ENCODE data around the gene FNIP1. TPM values are rescaled to one million over a fixed set of nuclear protein-coding genes. Genes with fewer than 3 reads are reported as not detected.

Gene FNIP1
- polyA plus RNA-seq, 1 donor from 2014 or later, result 18.1 TPM

- H3K4me3 ChIP-seq (ENCODE audit: low read length), result no peak overlapping the region
- H3K27me3 ChIP-seq (ENCODE audit: insufficient read depth, low read depth, low read length), result no peaks in the 10 kb centered on the region
- H3K79me2 ChIP-seq (replicated peaks; ENCODE audit: insufficient read depth, low read length), result no peaks in the 10 kb centered on the region
- no peaks in the 10 kb centered on the region for H3K9me3 ChIP-seq (ENCODE audit: low read length)
- no peaks in the 10 kb centered on the region for H3K9me2 ChIP-seq (ENCODE audit: insufficient read depth, low read length)
- no peaks in the 10 kb centered on the region for H3F3A ChIP-seq (ENCODE audit: insufficient read depth, low read length, poor library complexity, severe bottlenecking)
- no peak overlapping the region for H3K9ac ChIP-seq (ENCODE audit: low read length)
- TF ChIP-seq RAD21 (conservative IDR thresholded peaks at IDR 0.05) (no peak), EP300 (conservative IDR thresholded peaks at IDR 0.05; ENCODE audit: poor library complexity, severe bottlenecking) (no peak), TAF1 (IDR thresholded peaks at IDR 0.05; ENCODE audit: low read depth) (no peak), MXI1 (conservative IDR thresholded peaks at IDR 0.05; ENCODE audit: poor library complexity, severe bottlenecking) (no peak), EZH2 (IDR thresholded peaks at IDR 0.05; ENCODE audit: borderline replicate concordance, insufficient read depth, low read length, poor library complexity, severe bottlenecking) (no peak), REST (IDR thresholded peaks at IDR 0.05; ENCODE audit: borderline replicate concordance) (no peak), SMC3 (conservative IDR thresholded peaks at IDR 0.05; ENCODE audit: poor library complexity) (no peak), POLR2AphosphoS5 (IDR thresholded peaks at IDR 0.05) (no peak), CTCF (IDR thresholded peaks at IDR 0.05; ENCODE audit: poor library complexity, severe bottlenecking) (no peak)
- no peaks in the 10 kb centered on the region for H4K20me1 ChIP-seq (ENCODE audit: insufficient read depth)
- peaks cover 15% of the 10 kb centered on the region for H3K36me3 ChIP-seq (ENCODE audit: insufficient read depth, low read length)
- H3K4me2 ChIP-seq (ENCODE audit: low read length), result no peak overlapping the region
- H2AFZ ChIP-seq (ENCODE audit: low read depth, low read length), result no peak overlapping the region
- no peak overlapping the region for H3K27ac ChIP-seq (ENCODE audit: low read length)
Measured at GRCh38 chr5:131706281-131706680, 90.5 kb downstream of the FNIP1 start.

DNA sequence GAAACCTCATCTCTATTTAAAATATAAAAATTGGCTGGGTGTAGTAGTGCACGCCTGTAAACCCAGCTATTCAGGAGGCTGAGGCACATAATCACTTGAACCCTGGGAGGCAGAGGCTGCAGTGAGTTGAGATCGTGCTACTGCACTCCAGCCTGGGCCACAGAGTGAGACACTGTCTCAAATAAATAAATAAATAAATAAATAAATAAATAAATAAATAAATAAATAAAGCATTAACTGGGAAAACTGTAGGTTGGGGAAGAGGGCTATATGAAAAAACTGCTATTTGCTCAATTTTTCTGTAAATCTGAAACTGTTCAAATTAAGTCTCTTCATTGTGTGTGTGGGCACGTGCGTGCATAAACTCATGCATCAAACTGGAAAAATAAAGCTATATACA is 101.9 kb downstream of the FNIP1 start:
- H4K20me1 ChIP-seq (ENCODE audit: insufficient read depth), result no peaks in the 10 kb centered on the region
- no peaks in the 10 kb centered on the region for H3K79me2 ChIP-seq (replicated peaks; ENCODE audit: insufficient read depth, low read length)

More for the DNA sequence above, 101.9 kb downstream of the FNIP1 start:
- H3K27me3 ChIP-seq (ENCODE audit: insufficient read depth, low read depth, low read length), result no peaks in the 10 kb centered on the region
- no peak overlapping the region for H3K27ac ChIP-seq (ENCODE audit: low read length)
- H3K4me3 ChIP-seq (ENCODE audit: low read length), result no peak overlapping the region
- no peaks in the 10 kb centered on the region for H3K9me3 ChIP-seq (ENCODE audit: low read length)
- H3K36me3 ChIP-seq (ENCODE audit: insufficient read depth, low read length), result peaks cover 9% of the 10 kb centered on the region
- TF ChIP-seq POLR2AphosphoS5 (IDR thresholded peaks at IDR 0.05) (no peak), SMC3 (conservative IDR thresholded peaks at IDR 0.05; ENCODE audit: poor library complexity) (no peak), CTCF (IDR thresholded peaks at IDR 0.05; ENCODE audit: poor library complexity, severe bottlenecking) (no peak), RAD21 (conservative IDR thresholded peaks at IDR 0.05) (no peak), REST (IDR thresholded peaks at IDR 0.05; ENCODE audit: borderline replicate concordance) (no peak), MXI1 (conservative IDR thresholded peaks at IDR 0.05; ENCODE audit: poor library complexity, severe bottlenecking) (no peak), EZH2 (IDR thresholded peaks at IDR 0.05; ENCODE audit: borderline replicate concordance, insufficient read depth, low read length, poor library complexity, severe bottlenecking) (no peak), TAF1 (IDR thresholded peaks at IDR 0.05; ENCODE audit: low read depth) (no peak), EP300 (conservative IDR thresholded peaks at IDR 0.05; ENCODE audit: poor library complexity, severe bottlenecking) (no peak)
- no peak overlapping the region for H3K9ac ChIP-seq (ENCODE audit: low read length)
- H3F3A ChIP-seq (ENCODE audit: insufficient read depth, low read length, poor library complexity, severe bottlenecking), result no peaks in the 10 kb centered on the region
- no peak overlapping the region for H2AFZ ChIP-seq (ENCODE audit: low read depth, low read length)
- H3K4me2 ChIP-seq (ENCODE audit: low read length), result no peak overlapping the region
- H3K9me2 ChIP-seq (ENCODE audit: insufficient read depth, low read length), result no peaks in the 10 kb centered on the region

All from neural cell (in vitro differentiated cells).